Fibroblast of mammary gland (primary cell): ENCODE results near the gene ARHGAP26.

Experiments used
- DNase-seq: peaks from one replicate; pipeline ENCODE4 v3.0.0-alpha.2; 2010; ENCODE audit warnings: low read depth
- H3K4me3 ChIP-seq: 2 replicates; pipeline ENCODE4 v1.5.1; 2011; ENCODE audit warnings: low read depth, mild to moderate bottlenecking, low read length, moderate library complexity; ENCODE audit not compliant: control insufficient read depth
- CTCF ChIP-seq: conservative IDR thresholded peaks from 2 replicates; pipeline ENCODE4 v1.5.1; 2011; ENCODE audit warnings: low read depth, low read length, inconsistent platforms; ENCODE audit not compliant: control insufficient read depth, insufficient read depth

ARHGAP26 gene

GRCh38 chr5:143029293-143029692, 259.1 kb downstream of the ARHGAP26 start:
- TF ChIP-seq CTCF, result no peak
- DNase-seq, result no peak

GRCh38 chr5:143030349-143030748, 260.2 kb downstream of the ARHGAP26 start:
- no peak for TF ChIP-seq CTCF
- no peak overlapping the region for H3K4me3 ChIP-seq
- no peak for DNase-seq

More at GRCh38 chr5:143029293-143029692, 259.1 kb downstream of the ARHGAP26 start:
- no peak overlapping the region for H3K4me3 ChIP-seq

DNA sequence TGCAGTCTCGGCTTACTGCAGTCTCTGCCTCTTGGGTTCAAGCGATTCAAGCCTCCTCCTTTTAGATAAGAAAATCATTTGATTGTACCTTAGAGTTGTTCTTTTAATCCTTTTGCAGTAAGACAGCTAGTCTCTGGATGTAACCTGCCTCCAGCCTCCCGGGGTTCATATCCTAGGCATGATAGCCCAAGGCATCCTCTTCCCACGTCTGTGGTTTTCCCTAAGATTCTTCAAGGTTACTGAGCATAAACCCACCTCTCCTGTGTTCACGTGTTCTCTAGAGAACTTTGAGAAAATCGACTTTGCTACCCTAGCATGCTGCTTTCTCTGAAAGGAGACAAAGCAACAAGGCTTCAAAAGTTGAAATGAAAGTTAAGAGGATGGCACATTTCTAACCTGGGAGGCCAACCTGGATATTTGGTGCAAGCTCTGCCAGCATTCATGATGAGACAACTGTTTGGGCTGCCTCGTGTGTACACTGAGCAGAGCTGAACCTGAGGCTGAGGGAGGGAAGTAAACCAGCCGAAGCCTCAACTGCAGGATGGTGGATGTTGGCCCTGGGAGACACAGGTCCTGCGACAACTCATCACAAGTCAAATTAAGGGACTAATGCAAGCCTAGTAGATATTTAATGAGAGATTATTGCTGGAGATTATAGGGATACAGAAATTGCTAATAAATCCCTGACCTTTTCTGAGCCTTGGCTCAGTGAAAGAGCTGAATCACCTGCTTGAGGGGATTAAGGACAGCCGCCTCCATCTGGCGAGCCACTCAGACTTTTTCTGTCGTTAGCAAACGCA, 261.8 kb downstream of the ARHGAP26 start:
- no peak overlapping the region for H3K4me3 ChIP-seq
- no peak for DNase-seq
- no peak for TF ChIP-seq CTCF

GRCh38 chr5:143032581-143032836, 262.3 kb downstream of the ARHGAP26 start:
- TF ChIP-seq CTCF, result no peak
- no peak for DNase-seq
- no peak overlapping the region for H3K4me3 ChIP-seq

DNA sequence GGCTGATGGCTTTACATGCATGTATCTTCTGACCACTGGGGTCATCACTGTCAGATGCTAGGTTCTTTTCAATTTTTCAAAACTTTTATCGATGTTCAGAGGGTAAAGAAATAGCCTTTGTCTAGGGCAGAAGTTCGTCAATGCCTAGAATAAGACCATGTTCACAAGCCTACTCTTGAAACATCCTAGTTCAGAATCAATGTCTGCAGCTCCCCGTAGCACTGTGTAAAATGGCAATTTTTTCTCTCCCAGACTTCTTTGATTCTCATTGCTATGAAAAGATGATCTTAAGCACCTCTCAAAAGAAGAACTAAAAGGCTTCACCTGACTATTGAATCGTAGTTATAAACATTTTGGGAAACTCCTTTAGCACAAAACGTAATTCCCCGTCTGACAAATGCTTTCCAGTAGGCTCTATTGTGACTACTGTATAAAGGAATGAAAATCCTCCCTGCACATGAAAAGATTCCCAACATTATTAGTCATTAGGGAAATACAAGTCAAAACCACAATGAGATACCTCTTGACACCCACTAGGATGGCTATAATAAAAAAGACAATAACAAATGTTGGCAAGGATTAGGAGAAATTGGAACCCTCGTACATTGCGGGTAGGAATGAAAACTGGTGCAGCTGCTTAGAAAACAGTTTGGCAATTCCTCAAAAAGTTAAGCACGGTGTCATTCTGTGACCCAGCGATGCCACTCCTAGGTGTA, 263.5 kb downstream of the ARHGAP26 start:
- DNase-seq, result peak; percentile 95
- no peak overlapping the region for H3K4me3 ChIP-seq
- no peak for TF ChIP-seq CTCF

- DNase-seq, result no peak
- no peak overlapping the region for H3K4me3 ChIP-seq
- TF ChIP-seq CTCF, result no peak
Observed at GRCh38 chr5:143036146-143036927, 266.2 kb downstream of the ARHGAP26 start.
